ENCODE results near the gene OR2C3.

DNA sequence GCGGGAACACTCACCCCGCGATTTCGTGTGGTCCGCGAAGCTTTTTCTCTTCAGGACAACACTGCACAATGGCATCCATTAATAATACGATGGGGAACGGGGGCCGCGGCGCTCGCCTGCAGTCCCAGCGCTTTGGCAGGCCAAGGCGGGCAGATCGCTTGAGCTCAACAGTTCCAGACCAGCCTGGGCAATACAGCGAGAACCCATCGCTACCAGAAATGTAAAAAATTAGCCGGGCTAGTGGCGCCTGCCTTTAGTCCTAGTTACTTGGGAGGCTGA is 17.7 kb downstream of the OR2C3 start:
- TF ChIP-seq, protein P1, sequence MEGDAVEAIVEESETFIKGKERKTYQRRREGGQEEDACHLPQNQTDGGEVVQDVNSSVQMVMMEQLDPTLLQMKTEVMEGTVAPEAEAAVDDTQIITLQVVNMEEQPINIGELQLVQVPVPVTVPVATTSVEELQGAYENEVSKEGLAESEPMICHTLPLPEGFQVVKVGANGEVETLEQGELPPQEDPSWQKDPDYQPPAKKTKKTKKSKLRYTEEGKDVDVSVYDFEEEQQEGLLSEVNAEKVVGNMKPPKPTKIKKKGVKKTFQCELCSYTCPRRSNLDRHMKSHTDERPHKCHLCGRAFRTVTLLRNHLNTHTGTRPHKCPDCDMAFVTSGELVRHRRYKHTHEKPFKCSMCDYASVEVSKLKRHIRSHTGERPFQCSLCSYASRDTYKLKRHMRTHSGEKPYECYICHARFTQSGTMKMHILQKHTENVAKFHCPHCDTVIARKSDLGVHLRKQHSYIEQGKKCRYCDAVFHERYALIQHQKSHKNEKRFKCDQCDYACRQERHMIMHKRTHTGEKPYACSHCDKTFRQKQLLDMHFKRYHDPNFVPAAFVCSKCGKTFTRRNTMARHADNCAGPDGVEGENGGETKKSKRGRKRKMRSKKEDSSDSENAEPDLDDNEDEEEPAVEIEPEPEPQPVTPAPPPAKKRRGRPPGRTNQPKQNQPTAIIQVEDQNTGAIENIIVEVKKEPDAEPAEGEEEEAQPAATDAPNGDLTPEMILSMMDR (IDR thresholded peaks at IDR 0.05; ENCODE audit: low read depth, low read length, poor library complexity, severe bottlenecking) = no peak
- TF ChIP-seq EZH2phosphoT487 (IDR thresholded peaks at IDR 0.05; ENCODE audit: borderline replicate concordance, low read length) = no peak
